IPS-18c (cell line): ENCODE results near the gene POU3F3.

Source experiments
- H3K4me3 ChIP-seq: 2 replicates; pipeline ENCODE4 v1.7.0; 2013; ENCODE audit warnings: low read depth, mild to moderate bottlenecking, low read length, moderate library complexity; ENCODE audit not compliant: insufficient read depth
- H3K9me3 ChIP-seq: one replicate; pipeline ENCODE4 v1.6.1; 2013; ENCODE audit warnings: mild to moderate bottlenecking, low read length, moderate library complexity; ENCODE audit not compliant: control insufficient read depth, insufficient read depth

POU3F3 gene

GRCh38 chr2:104857262-104858005 lies 3.5 kb downstream of the POU3F3 start:
- H3K4me3 ChIP-seq = no peak overlapping the region
- H3K9me3 ChIP-seq = no peaks in the 10 kb centered on the region

- Histone ChIP-seq H3K9me3 (no peaks in the 10 kb centered on the region), H3K4me3 (no peak overlapping the region)
Observed at GRCh38 chr2:104858006-104858978, 4.4 kb downstream of the POU3F3 start.

- no peak overlapping the region for H3K4me3 ChIP-seq
- H3K9me3 ChIP-seq = no peaks in the 10 kb centered on the region
Observed at GRCh38 chr2:104859291-104859765, 5.4 kb downstream of the POU3F3 start.

DNA sequence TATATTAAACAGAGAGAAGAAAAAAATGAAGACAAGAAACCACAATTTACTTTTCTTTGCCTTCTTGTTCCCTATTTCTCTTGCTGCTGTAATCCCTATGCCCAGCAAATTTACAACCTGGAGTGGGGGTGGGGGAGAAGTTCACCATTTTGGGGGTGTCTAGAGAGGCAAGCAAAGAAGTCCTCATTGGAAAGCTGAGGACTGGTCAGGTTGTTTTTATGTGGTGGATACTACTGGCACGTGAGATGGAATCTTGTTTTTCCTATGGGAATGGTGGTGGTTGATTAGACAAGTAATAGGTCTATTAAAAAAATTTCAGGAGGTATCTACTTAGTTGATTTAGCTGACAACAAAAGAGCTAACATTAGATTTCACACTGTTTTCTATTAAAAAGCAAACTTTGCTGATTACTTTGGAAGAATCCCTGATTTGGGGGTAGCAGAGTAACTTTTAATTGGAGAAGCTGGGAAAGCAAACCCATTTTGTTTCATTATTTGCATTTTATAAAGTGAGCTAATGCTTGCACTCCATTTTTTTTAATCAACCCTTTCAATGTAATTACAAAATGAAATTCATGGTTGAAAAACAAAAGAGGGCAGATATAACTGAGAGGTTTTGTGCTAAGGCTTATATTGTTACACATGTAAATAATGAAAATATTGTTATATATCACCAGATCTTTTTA lies 6.0 kb downstream of the POU3F3 start:
- Histone ChIP-seq H3K4me3 (no peak overlapping the region), H3K9me3 (no peaks in the 10 kb centered on the region)

GRCh38 chr2:104860451-104860790 lies 6.5 kb downstream of the POU3F3 start:
- no peaks in the 10 kb centered on the region for H3K9me3 ChIP-seq
- no peak overlapping the region for H3K4me3 ChIP-seq

- peak overlapping the region; percentile 50; the same call in 1 of the 2 replicates for H3K4me3 ChIP-seq
Observed at GRCh38 chr2:104861351-104862057, 7.6 kb downstream of the POU3F3 start.

DNA sequence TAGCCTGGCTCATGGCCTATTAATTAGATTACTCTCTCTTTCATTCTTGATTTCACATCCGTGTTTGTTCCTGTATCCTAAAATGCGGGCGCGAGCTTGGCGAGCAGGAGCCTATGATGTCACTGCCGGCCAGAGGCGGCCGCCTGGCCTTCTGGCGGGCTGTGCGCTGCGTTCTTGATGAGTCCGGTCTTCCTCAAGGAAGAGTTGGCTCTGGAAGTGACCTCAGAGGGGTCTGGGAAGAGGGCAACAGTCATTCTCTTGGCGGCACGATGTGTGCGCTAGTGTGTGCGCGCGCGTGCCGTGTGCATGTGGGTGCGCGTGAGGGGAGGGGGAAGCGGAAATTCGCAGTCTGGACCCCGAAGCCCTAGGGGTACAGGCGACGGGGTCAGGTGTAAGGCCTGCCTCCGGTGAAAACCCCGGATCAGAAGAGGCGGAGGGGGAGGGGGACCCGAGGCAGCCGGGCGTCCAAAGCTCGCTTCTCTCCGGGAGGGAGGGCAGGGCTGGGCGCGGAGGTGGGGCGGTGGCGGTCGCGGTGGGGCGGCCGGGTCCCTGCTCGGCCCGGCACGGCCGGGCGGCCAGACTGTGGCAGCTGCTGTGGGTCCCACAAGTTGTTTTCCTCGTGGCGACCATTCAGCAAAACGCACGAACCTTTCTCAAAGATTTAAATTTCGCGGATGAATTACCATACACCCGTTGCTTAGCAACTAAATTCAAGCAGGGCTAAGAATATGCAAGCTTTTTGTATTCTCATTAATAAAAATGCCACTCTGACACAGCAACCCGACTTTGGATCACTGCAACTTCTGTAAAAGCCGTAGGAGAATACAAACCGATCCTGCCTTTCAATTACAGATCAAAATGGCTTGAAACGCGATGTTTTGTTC lies 8.4 kb downstream of the POU3F3 start:
- Histone ChIP-seq H3K9me3 (no peaks in the 10 kb centered on the region), H3K4me3 (peak overlapping the region; percentile 50; the same call in 1 of the 2 replicates)

More at GRCh38 chr2:104861351-104862057, 7.6 kb downstream of the POU3F3 start:
- no peaks in the 10 kb centered on the region for H3K9me3 ChIP-seq

- H3K9me3 ChIP-seq = no peaks in the 10 kb centered on the region
- H3K4me3 ChIP-seq = no peak overlapping the region
Observed at GRCh38 chr2:104863146-104863467, 9.2 kb downstream of the POU3F3 start.

DNA sequence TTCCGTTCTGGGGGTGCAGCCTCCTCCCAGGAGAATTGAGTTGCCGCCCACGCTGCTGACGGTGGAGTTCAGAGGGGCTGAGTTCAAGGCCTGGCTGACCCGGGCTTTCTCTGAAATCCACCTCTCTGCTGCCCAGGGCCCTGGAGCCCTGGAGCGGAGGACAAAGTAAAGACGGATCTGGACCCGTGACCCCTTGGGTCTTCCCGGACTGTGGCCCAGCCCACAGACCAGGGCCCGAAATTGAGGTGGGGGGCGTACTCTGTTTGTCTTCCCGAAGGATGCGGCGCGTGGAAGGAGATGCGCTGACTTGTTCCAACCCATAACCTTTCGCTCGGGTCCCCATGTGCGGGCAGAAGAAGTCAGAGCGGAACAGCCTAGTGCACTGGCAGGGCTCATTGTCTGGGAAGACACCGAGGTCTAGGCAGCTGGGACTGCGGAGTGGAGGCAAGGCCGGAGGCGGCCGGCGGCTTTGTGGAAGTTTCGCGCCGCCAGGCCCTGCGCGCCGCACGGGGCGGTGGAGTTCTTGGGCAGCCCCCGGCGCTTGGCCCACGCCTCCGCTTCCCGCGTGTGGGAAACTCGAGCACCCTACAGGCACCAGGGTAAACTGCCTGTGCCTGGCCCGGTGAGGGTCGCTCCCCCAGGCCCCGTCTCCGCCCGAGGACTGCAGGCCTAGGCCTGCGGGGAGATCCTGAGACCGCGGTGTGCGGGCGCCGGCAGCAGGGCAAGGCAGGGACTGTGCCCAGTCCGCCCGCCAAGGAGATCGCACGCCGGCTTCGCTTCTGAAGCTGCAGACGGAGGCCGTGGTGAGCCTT lies 9.8 kb downstream of the POU3F3 start:
- no peaks in the 10 kb centered on the region for H3K9me3 ChIP-seq
- no peak overlapping the region for H3K4me3 ChIP-seq

DNA sequence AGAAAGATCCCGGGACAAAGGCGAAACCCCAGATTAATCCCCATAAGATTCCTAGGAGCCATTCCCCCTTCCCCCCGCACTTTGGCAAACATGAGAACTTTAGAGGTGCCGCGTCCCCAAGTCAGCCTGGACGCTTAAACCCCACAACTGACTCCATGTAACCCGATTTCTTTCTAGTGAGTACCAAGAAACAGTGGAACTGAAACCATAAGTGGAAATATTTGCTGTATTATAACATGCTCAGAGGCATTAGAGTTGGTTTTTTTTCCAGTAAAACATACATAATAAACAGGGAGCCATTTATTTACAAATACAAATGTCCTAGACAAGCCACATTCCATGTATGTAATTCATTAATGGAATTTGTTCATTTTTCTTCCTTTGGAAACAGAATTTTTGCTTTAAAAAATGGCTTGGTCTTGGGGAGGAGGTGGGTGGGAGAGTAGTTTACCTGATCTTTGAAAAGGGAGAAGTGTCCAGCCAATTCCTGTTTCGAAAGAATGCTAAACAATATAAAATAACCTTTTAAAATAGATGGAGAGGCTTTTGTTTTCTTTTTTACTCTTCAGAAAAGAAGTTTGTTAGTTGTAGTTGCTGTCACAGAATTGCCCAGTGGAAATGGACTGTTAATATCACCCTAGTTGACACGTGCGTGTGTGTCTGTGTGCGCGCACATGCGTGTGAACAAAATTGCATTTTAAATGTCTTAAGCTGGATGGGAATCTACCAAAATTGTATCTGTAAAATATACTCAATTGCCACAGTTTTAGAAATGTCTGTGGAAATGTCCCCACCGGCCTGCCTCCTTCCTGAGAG lies 10.6 kb downstream of the POU3F3 start:
- no peak overlapping the region for H3K4me3 ChIP-seq
- no peaks in the 10 kb centered on the region for H3K9me3 ChIP-seq

- no peaks in the 10 kb centered on the region for H3K9me3 ChIP-seq
- H3K4me3 ChIP-seq = no peak overlapping the region
Observed at GRCh38 chr2:104865096-104865470, 11.2 kb downstream of the POU3F3 start.

GRCh38 chr2:104866122-104866864 lies 12.4 kb downstream of the POU3F3 start:
- Histone ChIP-seq H3K9me3 (no peaks in the 10 kb centered on the region), H3K4me3 (no peak overlapping the region)

DNA sequence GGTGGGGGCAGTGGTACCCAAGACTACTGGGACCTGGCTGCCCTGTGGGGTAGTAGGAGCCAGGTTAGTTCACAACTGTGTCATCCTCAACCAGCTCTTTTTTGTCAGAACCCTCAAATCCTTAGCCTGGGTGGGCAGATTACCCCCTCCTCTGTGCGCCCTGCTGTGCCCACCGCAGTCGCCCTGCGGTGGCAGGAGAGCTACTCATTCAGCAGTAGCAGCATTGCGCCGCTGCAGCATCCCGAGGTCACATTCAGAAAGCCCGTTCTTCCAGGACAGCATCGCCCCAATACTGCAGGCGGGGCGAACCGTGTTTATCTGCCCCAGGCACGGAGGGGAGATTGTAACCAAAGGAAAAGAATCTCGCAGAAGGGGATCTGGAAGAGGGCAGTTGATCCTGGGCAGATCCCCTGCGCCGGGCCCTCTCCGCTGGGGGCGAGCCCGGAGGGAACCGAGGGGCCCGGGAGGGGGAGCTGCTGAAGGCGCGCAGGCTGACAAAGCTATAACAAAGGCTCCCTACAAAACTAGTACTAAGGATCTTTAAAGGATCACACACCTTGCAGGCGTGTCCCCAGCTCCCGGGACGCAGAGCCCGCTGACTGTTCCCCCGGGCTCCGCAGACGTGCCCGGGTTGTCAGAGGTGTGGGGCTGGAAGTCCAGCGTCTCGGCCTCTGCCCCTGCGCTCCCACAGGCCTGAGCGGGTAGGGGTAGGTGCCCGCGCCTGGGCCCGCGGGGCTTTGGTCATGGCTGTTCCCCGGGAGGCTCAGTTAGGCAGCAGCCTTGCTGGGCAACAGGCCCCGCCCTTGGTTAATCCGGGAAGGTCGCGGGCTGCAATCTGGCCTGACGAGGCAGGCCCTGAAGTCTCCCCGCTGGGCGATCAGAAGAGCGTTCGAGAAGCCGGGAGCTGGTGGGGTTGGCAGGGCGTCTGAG lies 13.2 kb downstream of the POU3F3 start:
- Histone ChIP-seq H3K4me3 (peak overlapping the region; percentile 41), H3K9me3 (peaks cover 1% of the 10 kb centered on the region)
